HUDEP-2 (cell line): Measurements from ENCODE around the gene POF1B.
"Not testable (repeated sequence)": the region's sequence is repeated elsewhere in the genome, so short reads cannot be mapped to it uniquely, and the experiment has no call there.

ENCODE experiments used
- DNase-seq, 76 experiments: peaks; one replicate each; lab custom pipeline; 2025; ENCODE audit not compliant: unreplicated experiment in 76 of 76; lab: John Stamatoyannopoulos, UW

POF1B gene

GRCh38 chrX:85379174-85379907 is at the start of gene POF1B:
POF1B (minus strand) TSS chrX:85379665; CDS start chrX:85379454, 211 bp downstream.
- DNase-seq, result peak in 40 of 76 experiments; percentile 0 to 63 (median 20)

- no peak for DNase-seq
These were observed 49.6 kb upstream of the POF1B start for GRCh38 chrX:85429066-85429465.

GRCh38 chrX:85419293-85419692 is 39.8 kb upstream of the POF1B start:
- DNase-seq, result no peak

- DNase-seq, result no peak
These were observed 12.4 kb upstream of the POF1B start for GRCh38 chrX:85391878-85392238.

GRCh38 chrX:85391185-85391877 is 11.9 kb upstream of the POF1B start:
- no peak for DNase-seq

GRCh38 chrX:85381602-85382001 is 2.1 kb upstream of the POF1B start:
- no peak for DNase-seq

GRCh38 chrX:85378461-85378860 is 1.0 kb downstream of the POF1B start:
- peak in 3 of 76 experiments; percentile 0 to 23 (median 5) for DNase-seq

- peak in 31 of 76 experiments; percentile 0 to 57 (median 10) for DNase-seq
These were observed 4.1 kb downstream of the POF1B start for GRCh38 chrX:85375333-85375738.

- no peak for DNase-seq
These were observed 14.0 kb downstream of the POF1B start for GRCh38 chrX:85365370-85365995.

GRCh38 chrX:85359051-85359450 is 20.4 kb downstream of the POF1B start:
- no peak for DNase-seq

GRCh38 chrX:85345523-85345922 is 33.9 kb downstream of the POF1B start:
- DNase-seq, result no peak

- no peak for DNase-seq
These were observed 52.5 kb downstream of the POF1B start for GRCh38 chrX:85327060-85327333.

- no peak for DNase-seq
These were observed 53.0 kb downstream of the POF1B start for GRCh38 chrX:85326234-85327059.

- not testable (repeated sequence) for DNase-seq
These were observed 68.1 kb downstream of the POF1B start for GRCh38 chrX:85311348-85311747.

GRCh38 chrX:85309717-85310116 is 69.7 kb downstream of the POF1B start:
- peak in 2 of 76 experiments; percentile 0 for DNase-seq

GRCh38 chrX:85303544-85303943 is 75.9 kb downstream of the POF1B start:
- DNase-seq, result no peak

GRCh38 chrX:85288992-85289723 is 90.3 kb downstream of the POF1B start:
- no peak for DNase-seq

- DNase-seq, result not testable (repeated sequence)
These were observed 94.2 kb downstream of the POF1B start for GRCh38 chrX:85285286-85285685.

- DNase-seq, result peak in 20 of 76 experiments; percentile 0 to 22 (median 4)
These were observed 134.8 kb downstream of the POF1B start for GRCh38 chrX:85244450-85245211.
